HG03196 (cell line): ENCODE results near the gene ARID1A.
"Not testable (repeated sequence)": the region's sequence is repeated elsewhere in the genome, so short reads cannot be mapped to it uniquely, and the experiment has no call there.

ENCODE experiments used
- ATAC-seq: cut with Tn5 transposase; IDR thresholded peaks from one replicate; pipeline ENCODE4 v1.9.1; 2021; ENCODE audit not compliant: unreplicated experiment

Gene ARID1A

DNA sequence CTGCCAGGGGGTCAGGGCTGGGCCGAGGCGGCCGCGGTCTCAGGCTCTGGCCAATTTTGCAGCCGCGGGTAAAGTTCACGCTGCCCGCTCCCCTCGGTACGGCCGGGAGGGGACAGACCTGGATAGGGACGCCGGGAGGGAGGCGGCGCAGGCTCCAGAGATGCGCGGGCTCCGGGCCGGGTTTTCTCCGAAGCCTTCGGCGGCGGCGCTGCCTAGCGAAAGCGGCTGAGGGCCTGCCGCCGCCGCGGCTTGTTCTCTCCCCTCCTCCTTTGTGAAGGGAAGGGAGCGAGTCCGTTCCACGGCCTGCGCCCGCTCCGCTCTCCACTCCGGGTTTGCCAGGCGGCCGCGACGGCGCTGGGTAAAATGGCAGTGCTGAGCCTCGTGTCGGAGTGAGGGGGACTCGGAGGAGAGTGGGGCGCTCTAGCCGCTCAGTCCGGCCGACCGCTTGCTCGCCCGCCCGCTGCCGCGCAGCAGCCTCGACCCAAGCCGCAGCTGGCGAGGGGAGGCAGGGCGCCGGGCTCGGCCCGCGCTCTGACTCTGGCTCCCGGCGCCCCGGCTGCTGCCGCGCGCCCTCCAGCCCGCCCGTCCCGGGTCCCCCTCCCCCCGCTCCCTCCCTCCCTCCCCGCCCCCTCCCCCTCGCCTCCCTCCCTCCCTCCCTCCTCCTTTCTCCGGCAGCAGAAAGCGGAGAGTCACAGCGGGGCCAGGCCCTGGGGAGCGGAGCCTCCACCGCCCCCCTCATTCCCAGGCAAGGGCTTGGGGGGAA lies at the start of gene ARID1A:
Gene ARID1A (plus strand): TSS at position 660 of the 763 bp plus-strand sequence. CDS start 389 bp downstream, outside the sequence.
- peak; percentile 44 for ATAC-seq

DNA sequence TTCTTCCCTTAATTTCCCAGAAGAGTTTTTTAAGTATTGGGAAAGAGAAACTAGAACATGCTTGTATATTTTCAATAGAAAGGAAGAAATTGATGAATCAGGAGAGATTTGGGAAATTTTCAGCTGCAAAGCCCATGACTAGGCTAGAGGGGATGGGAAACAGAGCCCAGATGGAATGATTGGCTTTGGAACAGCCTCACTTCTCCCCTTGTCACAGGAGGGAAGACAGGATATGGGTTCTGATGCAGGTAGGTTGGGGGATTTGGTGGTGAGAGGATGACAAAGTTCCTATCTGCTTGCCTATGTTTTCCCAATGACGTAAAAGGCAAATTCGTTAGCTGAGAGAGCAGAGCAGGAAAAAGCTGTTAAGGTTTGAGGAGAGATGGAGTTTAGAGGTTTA lies 31.0 kb upstream of the ARID1A start:
- no peak for ATAC-seq

DNA sequence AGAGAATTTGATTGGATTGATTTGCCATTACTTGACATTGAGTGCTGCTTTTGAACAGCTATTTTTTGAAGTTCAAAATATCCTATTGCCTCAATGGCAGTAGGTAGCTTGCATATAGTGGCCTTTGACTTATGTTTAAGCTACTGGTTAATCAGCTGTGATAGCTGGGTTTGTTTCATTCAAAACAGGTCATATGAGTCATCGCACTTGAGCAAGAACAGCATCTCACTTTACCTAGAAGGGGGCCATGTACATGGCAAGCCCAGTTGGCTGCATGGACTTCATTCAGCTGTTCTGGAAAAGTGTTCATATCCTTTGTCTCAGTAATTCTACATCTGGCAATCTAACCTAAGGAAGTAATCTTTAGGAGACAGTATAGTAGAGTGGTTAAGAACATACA lies 29.0 kb upstream of the ARID1A start:
- no peak for ATAC-seq

DNA sequence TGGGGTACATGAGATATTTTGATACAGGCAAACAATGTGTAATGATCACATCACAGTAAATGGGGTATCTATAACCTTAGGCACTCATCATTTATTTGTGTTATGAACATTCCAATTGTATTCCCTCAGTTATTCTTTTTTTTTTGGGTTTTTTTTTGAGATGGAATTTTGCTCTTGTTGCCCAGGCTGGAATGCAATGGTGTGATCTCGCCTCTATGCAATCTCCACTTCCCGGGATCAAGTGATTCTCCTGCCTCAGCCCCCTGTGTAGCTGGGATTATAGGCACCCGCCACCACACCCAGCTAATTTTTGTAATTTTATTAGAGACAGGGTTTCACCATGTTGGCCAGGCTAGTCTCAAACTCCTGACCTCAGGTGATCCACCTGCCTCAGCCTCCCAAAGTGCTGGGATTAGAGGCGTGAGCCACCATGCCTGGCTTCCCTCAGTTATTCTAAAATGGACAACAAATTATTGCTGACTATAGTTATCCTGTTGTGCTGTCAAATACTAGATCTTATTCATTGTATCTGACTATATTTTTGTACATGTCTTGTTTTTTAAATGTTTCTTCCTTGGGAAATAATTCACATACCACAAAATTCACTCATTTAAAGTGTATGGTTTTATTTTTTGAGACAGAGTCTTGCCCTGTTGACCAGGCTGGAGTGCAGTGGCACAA lies 27.6 kb upstream of the ARID1A start:
- not testable (repeated sequence) for ATAC-seq

DNA sequence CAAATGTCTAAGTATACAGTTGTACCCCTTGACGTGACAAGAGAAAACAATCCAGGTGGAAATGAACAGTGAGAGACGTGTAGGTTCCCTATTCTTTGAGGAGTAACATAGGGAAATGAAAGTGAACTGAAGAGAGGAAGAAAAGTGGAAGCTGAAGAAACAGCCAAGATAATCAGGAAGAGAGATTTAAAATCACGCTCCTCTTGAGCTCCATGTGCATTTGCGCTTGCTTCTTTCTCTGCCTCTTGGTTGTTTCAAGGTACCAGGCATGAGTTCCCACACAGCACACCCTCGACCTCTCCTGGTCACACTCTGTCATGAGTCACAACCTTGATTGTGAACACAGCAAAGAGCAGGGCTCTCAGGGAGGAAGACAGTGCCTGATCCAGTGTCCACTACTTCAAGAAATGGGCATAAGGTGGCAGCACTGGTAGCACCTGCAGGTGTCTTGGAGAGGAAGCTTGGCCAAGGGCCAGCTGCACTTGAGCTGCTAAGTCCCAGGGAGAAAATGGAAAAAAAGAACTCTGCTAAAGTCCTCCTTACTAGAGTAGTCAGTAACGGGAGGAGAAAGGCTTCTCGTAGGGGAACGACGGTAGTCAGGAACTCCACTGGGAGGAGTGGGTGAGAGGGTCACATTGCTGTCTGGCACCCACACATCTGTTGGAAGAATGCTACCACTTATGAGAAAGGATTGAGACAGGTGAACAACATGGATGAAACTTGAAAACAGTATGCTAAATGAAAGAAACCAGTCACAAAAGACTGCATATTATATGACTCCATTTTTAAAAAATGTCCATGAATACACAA lies 18.3 kb upstream of the ARID1A start:
- peak; percentile 83 for ATAC-seq

DNA sequence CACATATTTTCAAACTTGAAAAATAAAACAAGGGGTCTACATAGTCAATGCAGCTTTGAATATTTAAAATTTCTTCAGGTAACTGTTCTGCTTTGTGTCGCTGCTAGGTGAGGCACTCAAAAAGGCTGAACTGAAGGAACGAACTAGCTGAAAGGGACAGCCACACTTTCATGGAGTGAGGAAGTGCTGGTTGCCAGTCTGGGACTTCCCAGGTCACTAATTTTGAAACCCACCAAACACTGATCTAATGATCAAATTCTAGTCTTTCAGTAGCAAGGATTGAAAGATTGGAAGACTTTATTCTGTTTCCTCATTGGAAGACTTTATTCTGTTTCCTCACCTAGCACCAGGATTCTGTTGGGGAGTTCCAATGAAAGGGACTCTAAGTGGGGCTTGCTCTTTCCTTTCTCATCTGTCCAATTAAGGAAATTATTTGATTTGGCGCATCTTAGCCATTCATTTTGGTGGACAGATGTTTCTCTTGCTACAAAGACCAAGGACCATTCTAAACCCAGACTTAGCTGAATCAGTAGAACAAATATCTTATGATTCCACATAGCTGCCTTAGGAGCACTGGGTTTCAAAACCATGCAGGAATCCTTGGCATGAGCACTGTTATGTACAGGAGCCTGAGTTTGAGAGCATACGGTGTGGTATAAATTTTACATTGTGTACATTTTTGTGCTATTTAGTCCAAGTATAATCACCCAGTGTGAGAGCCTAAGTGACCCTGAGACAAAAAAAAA lies 10.9 kb upstream of the ARID1A start:
- ATAC-seq = no peak

DNA sequence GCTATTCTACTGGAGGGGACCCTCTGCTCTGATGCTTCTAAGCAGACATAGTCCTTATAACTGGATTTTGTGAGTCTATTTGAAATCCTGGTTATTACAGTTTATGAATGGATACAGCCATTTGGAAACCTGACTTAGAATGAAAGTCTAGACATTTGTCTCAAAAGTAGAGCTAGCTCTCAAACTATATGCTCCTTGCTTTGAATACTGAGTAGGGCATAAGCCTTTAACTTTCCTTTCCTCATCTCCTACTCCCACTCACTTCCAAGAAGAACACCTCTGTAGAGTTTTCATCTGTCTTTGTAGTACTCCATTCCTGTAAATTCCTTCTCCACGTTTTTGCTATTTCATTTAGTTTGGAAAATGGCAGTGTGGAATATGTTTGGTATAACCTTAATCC lies 9.0 kb upstream of the ARID1A start:
- no peak for ATAC-seq

DNA sequence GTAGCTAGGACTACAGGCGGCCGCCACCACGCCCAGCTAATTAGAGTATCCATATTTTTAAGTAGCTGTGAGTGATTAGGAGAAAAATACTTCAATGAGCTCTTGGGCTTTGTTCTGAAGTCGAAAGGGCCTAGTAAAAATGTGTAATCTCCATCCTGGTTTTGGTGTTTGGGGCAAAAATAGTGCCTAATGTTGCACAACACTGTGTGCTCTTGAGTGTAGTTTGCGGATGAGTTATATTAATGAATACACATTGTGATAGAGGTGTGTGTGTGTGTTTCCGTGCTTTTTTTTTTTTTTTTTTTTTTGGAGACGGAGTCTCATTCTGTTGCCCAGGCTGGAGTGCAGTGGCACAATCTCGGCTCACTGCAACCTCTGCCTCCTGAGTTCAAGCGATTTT lies 6.3 kb upstream of the ARID1A start:
- no peak for ATAC-seq

DNA sequence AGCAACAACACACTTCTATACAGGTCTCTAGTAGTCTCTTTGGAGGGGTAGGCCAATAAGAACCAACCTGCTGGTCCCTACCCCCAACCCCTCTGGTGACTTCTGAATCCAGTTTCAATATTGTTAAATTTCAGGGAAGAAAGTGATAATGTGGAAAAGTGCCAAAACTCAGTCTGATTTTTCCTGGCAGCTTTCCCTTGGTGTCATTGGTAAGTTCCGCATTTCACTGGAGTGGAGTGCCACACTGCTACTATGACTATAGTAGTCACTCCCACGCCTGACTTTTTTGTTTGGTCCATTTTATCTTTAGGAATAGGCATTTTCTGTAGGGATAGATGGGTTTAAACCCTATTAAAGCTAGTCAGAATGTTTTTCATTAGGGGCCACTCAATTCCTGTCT lies 5.7 kb upstream of the ARID1A start:
- no peak for ATAC-seq

DNA sequence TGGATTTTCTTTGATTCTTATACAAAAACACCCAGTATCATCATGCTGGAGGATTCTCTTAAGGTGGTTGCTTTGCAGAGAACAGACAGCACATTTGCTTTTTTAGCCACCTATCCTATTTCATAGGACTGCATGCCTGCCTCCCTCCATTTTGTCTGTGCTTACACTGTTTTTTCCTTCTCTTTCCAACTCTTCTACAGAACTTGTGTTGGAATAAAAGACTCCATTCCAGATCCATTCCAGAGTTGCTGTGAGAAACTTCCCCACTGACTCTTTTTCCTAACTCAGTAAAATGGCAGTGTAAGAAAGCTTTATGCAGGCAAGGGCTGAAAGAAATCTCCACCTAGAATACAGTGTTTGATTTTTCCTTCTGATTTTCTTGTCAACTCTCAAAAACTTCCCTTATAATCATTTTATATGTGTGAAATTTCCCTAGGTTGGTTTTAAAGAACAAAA lies 5.2 kb upstream of the ARID1A start:
- ATAC-seq = no peak

DNA sequence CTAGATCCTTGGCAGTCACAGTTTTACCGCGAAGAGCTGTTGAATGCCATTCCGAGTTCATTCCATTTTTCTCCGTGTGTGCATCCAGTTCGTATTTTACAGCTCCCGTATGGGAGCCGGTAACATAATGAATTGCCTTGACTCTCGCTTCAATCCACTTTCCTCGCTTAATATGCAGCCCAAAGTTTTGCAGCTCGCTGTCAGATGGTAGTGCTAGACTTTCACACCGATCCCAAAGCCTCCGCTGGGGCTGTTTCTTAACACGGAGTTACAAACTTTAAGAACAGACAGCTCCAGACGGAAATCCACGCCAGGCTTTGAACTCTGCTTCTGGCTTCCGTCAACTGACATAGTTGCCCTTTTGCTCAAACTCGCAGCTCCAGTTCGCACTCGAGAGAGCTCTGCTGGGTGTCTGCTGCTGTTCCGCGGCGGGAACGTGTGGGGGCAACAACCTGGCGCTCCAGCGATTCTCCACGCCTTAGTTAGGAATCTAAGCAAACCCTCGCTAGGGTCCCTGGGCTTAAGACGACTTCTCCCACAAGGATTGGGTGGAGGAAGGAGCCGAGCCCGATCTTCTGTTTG lies 3.5 kb upstream of the ARID1A start:
- ATAC-seq = peak; percentile 26

DNA sequence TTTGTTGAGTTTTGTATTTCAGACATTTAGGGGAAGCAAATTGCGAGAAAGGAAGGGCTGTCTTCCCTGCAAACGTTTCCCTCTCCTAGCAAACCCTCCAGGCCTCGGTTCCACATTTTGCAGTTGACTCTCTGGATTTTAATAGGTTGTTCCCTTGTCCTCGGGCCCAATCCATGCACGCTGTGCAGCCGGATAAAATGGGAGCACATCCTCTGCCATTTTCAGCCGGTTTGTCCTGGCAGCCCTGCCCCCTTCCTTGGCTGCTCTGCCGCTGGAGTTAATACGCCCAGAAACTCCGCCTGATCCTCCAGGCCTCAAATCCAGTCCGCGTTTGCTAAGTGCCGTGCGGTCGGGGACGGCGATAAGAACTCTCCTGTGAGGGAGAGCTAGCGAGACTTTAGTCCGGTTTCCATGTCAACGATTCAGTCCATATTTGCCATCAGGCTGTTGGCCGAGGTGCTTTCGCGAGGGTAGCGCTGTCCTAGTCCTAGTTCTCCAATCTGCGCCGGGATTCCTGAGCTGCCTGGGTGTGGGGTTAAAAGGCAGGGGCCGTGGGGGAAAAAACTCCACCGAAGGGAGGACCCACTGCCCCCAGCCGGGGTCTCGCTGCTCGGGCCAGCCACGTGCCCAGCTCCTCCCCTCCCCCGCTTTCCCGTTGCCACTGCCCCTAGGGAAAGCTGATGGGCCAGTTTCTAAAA lies 2.9 kb upstream of the ARID1A start:
- ATAC-seq = peak; percentile 38

DNA sequence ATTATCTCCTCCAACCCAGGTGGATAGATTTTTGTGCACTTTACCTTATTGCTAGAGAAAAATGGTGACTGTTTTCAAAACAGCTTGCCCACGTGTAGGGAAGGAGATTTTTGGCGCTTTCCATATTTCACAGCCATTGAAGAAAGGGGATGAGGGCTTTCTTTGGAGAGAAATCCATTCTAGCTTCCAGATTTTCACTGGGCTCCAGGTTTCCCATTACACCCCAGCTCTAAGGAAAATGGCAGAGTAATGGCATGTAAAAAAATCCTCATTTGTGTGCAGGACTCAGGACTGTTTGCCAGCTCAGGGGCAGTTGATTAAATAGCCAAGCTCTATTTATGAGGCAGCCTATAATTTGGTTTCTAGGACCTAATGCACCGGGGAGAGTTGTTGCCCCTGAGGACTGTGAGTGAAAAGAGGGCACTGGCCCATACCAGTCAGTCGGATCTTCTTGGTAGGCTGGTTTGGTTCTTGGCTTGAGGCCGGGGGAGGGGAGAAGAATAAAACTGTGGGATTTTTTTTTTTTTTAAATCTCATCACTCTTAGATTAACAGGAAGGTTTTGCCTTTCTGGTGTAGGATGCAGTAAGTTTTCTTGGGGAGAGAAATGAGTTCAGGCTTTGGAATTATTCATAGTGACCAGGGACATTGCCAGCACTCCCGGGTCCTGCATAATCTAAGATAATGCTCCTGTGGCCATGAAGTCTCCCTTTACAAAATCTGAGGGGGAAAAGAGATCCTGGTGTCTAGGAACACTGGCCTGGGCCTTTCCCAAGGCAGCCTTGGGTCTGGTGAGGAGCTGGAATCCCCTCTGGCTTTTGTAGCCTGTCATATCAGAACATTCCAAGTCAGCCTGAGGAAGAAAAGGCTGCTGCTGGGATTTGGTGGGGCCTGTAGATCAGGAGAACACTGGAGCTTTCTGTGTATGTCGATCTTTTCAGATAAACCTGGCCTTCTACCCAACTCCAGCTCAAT lies 1.9 kb upstream of the ARID1A start:
- no peak for ATAC-seq

DNA sequence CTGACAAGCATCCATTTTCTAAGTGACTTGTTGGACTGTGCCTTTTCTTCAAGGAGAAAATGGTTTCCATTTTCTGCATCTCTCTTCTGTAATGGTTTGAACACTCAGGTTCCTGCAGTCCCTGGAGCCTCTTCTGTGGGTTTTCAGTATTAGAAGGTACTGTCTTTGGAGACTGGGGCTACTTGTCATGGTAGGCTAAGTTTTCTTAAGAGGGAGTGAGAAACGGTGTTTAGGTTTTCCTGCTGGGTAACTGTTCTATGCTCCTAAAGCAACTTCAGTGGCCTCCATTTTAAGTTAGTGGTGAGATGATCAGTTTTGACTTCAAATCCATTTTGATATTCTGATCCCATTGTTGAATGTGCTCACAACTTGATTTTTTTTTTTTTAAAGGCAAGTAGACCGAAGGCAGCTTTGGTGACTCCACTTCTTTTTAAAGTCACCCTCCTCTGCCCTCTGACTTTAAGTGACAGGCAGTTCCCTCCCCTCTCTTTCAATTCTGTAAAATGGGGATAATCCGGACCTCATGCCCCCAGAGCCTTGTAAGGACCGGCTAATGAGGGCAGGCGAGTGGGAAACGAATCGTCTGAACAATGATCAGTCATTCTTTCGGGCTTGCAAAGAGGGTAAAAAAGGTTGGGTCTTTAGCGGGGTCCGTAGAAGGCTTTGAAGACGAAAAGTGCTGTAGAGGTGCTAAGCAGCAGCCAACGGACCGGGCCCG lies 1.0 kb upstream of the ARID1A start:
- no peak for ATAC-seq

DNA sequence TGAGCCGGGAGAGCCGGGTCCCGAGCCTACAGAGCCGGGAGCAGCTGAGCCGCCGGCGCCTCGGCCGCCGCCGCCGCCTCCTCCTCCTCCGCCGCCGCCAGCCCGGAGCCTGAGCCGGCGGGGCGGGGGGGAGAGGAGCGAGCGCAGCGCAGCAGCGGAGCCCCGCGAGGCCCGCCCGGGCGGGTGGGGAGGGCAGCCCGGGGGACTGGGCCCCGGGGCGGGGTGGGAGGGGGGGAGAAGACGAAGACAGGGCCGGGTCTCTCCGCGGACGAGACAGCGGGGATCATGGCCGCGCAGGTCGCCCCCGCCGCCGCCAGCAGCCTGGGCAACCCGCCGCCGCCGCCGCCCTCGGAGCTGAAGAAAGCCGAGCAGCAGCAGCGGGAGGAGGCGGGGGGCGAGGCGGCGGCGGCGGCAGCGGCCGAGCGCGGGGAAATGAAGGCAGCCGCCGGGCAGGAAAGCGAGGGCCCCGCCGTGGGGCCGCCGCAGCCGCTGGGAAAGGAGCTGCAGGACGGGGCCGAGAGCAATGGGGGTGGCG lies 371 bp downstream of the ARID1A start:
- ATAC-seq = no peak

DNA sequence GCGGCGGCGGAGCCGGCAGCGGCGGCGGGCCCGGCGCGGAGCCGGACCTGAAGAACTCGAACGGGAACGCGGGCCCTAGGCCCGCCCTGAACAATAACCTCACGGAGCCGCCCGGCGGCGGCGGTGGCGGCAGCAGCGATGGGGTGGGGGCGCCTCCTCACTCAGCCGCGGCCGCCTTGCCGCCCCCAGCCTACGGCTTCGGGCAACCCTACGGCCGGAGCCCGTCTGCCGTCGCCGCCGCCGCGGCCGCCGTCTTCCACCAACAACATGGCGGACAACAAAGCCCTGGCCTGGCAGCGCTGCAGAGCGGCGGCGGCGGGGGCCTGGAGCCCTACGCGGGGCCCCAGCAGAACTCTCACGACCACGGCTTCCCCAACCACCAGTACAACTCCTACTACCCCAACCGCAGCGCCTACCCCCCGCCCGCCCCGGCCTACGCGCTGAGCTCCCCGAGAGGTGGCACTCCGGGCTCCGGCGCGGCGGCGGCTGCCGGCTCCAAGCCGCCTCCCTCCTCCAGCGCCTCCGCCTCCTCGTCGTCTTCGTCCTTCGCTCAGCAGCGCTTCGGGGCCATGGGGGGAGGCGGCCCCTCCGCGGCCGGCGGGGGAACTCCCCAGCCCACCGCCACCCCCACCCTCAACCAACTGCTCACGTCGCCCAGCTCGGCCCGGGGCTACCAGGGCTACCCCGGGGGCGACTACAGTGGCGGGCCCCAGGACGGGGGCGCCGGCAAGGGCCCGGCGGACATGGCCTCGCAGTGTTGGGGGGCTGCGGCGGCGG lies 1.0 kb downstream of the ARID1A start:
- no peak for ATAC-seq

DNA sequence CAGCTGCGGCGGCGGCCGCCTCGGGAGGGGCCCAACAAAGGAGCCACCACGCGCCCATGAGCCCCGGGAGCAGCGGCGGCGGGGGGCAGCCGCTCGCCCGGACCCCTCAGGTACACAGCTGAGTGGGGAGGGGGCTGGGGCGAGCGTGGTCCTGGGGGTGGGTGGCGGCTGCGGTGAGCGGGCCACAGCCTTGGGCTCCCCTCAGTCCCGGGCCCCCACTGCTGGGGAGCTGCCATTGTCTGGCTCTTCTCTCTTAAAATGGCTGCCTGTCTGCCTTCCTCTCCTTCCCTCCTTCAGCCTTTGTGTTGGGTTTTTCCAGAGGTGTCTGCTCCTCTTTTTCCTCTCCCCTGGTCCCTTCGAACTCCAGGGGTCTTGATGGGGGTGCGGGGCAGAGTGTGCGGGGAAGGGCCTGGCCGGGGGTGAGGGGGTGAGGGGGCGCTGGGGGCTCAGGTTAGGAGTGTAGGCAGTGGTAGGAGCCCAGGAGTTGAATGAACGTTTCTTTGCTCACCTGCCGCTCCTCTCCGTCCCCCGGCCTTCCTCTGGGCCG lies 1.7 kb downstream of the ARID1A start:
- no peak for ATAC-seq
